H9 (cell line): ENCODE measurements around the gene INTS4. TPM values are rescaled to one million over a fixed set of nuclear protein-coding genes. Genes with fewer than 3 reads are reported as not detected.

ENCODE experiments used
- DNase-seq: peaks from one replicate; pipeline ENCODE4 v3.0.0-alpha.2; 2017
- H2AFZ ChIP-seq: one replicate; pipeline ENCODE4 v1.6.1; 2013; ENCODE audit warnings: mild to moderate bottlenecking, low read length, control low read depth, moderate library complexity
- H2AK5ac ChIP-seq: 2 replicates; pipeline ENCODE4 v1.6.1; 2013; ENCODE audit warnings: low read length, control low read depth, mixed read lengths; ENCODE audit not compliant: insufficient read length
- H2BK120ac ChIP-seq: one replicate; pipeline ENCODE4 v1.6.1; 2013; ENCODE audit warnings: low read depth, mild to moderate bottlenecking, low read length, control low read depth, inconsistent platforms; ENCODE audit not compliant: poor library complexity, severe bottlenecking
- H2BK12ac ChIP-seq: 2 replicates; pipeline ENCODE4 v1.6.1; 2013; ENCODE audit warnings: low read length, control low read depth, mixed read lengths, low read depth; ENCODE audit not compliant: insufficient read length
- H2BK15ac ChIP-seq: 2 replicates; pipeline ENCODE4 v1.6.1; 2013; ENCODE audit warnings: low read depth, low read length, control low read depth
- H2BK20ac ChIP-seq: one replicate; pipeline ENCODE4 v1.6.1; 2013; ENCODE audit warnings: low read depth, mild to moderate bottlenecking, low read length, control low read depth, inconsistent platforms; ENCODE audit not compliant: poor library complexity, severe bottlenecking
- H2BK5ac ChIP-seq: 2 replicates; pipeline ENCODE4 v1.6.1; 2013; ENCODE audit warnings: low read length, control low read depth, mixed read lengths; ENCODE audit not compliant: insufficient read length
- H3K14ac ChIP-seq: 2 replicates; pipeline ENCODE4 v1.6.1; 2013; ENCODE audit warnings: low read length, control low read depth; ENCODE audit not compliant: insufficient read depth
- H3K18ac ChIP-seq: 2 replicates; pipeline ENCODE4 v1.6.1; 2013; ENCODE audit warnings: low read depth, mild to moderate bottlenecking, mixed read lengths, low read length, control low read depth; ENCODE audit not compliant: insufficient read length
- H3K23ac ChIP-seq: 2 replicates; pipeline ENCODE4 v1.6.1; 2013; ENCODE audit warnings: low read length, control low read depth, mixed read lengths, low read depth; ENCODE audit not compliant: insufficient read length
- H3K23me2 ChIP-seq: 2 replicates; pipeline ENCODE4 v1.6.1; 2013; ENCODE audit warnings: low read depth, mild to moderate bottlenecking, mixed read lengths, low read length, control low read depth; ENCODE audit not compliant: insufficient read length, poor library complexity, severe bottlenecking
- H3K27ac ChIP-seq: 2 replicates; pipeline ENCODE4 v1.5.1; 2013; ENCODE audit warnings: low read length, control low read depth, mixed read lengths, low read depth; ENCODE audit not compliant: insufficient read length
- H3K27me3 ChIP-seq: 2 replicates; pipeline ENCODE4 v1.6.1; 2013; ENCODE audit warnings: low read length, control low read depth, inconsistent platforms; ENCODE audit not compliant: insufficient read depth
- H3K4ac ChIP-seq: 2 replicates; pipeline ENCODE4 v1.6.1; 2013; ENCODE audit warnings: low read depth, mild to moderate bottlenecking, control low read depth, inconsistent platforms, low read length, moderate library complexity
- H3K4me1 ChIP-seq: 2 replicates; pipeline ENCODE4 v1.6.1; 2013; ENCODE audit warnings: low read length, control low read depth, inconsistent platforms; ENCODE audit not compliant: insufficient read depth
- H3K4me2 ChIP-seq: 2 replicates; pipeline ENCODE4 v1.6.1; 2013; ENCODE audit warnings: low read length, control low read depth, mixed read lengths; ENCODE audit not compliant: insufficient read length, insufficient read depth
- H3K56ac ChIP-seq: 2 replicates; pipeline ENCODE4 v1.6.1; 2013; ENCODE audit warnings: low read depth, mild to moderate bottlenecking, mixed read lengths, low read length, control low read depth; ENCODE audit not compliant: insufficient read length
- H3K79me1 ChIP-seq: 2 replicates; pipeline ENCODE4 v1.6.1; 2013; ENCODE audit warnings: low read depth, mild to moderate bottlenecking, moderate library complexity, low read length, control low read depth, inconsistent platforms; ENCODE audit not compliant: insufficient read depth, poor library complexity, severe bottlenecking
- H3K79me2 ChIP-seq: 2 replicates; pipeline ENCODE4 v1.6.1; 2013; ENCODE audit warnings: low read length, control low read depth, inconsistent platforms; ENCODE audit not compliant: insufficient read depth
- H3K9ac ChIP-seq: 2 replicates; pipeline ENCODE4 v1.6.1; 2013; ENCODE audit warnings: low read length, control low read depth, mixed read lengths; ENCODE audit not compliant: insufficient read length; ENCODE audit errors: extremely low read depth
- H3K9me3 ChIP-seq: one replicate; pipeline ENCODE4 v1.6.1; 2013; ENCODE audit warnings: low read depth, low read length, inconsistent platforms; ENCODE audit not compliant: control insufficient read depth
- H3T11ph ChIP-seq: one replicate; pipeline ENCODE4 v1.6.1; 2013; ENCODE audit warnings: mild to moderate bottlenecking, low read length, control low read depth, inconsistent platforms
- H4K20me1 ChIP-seq: one replicate; pipeline ENCODE4 v1.6.1; 2013; ENCODE audit not compliant: control insufficient read depth, insufficient read length, insufficient read depth
- H4K5ac ChIP-seq: 2 replicates; pipeline ENCODE4 v1.6.1; 2013; ENCODE audit warnings: low read depth, mild to moderate bottlenecking, mixed read lengths, low read length, control low read depth; ENCODE audit not compliant: insufficient read length
- H4K8ac ChIP-seq: replicated peaks from 2 replicates; pipeline ENCODE4 v1.6.1; 2013; ENCODE audit warnings: low read length, control low read depth, mixed read lengths, low read depth; ENCODE audit not compliant: insufficient read length
- H4K91ac ChIP-seq: 2 replicates; pipeline ENCODE4 v1.6.1; 2013; ENCODE audit warnings: low read depth, mild to moderate bottlenecking, moderate library complexity, mixed read lengths, low read length, control low read depth; ENCODE audit not compliant: insufficient read length
- H3K27ac Mint-ChIP-seq, 3 experiments: 2 replicates in 2 of 3; 3 replicates in 1 of 3; pipeline ENCODE4 v1.8.0; 2020 to 2021; ENCODE audit warnings: mixed read lengths in 3 of 3, mild to moderate bottlenecking in 1 of 3, moderate library complexity in 1 of 3
- H3K27me3 Mint-ChIP-seq: 2 replicates; pipeline ENCODE4 v1.8.0; 2021; ENCODE audit warnings: low read depth, mild to moderate bottlenecking, moderate library complexity, mixed read lengths
- H3K36me3 Mint-ChIP-seq, 3 experiments: 2 replicates in 2 of 3; 3 replicates in 1 of 3; pipeline ENCODE4 v1.8.0; 2020 to 2021; ENCODE audit warnings: low read depth in 3 of 3, mixed read lengths in 3 of 3; ENCODE audit not compliant: insufficient read depth in 1 of 3
- H3K4me1 Mint-ChIP-seq, 2 experiments: 2 replicates each; pipeline ENCODE4 v1.8.0; 2020; ENCODE audit warnings: mixed read lengths in 2 of 2
- H3K4me3 Mint-ChIP-seq, 2 experiments: 2 replicates in 1 of 2; 3 replicates in 1 of 2; pipeline ENCODE4 v1.8.0; 2020 to 2021; ENCODE audit warnings: mild to moderate bottlenecking in 2 of 2, mixed read lengths in 2 of 2, moderate library complexity in 1 of 2
- H3K9me3 Mint-ChIP-seq, 2 experiments: 2 replicates in 1 of 2; 3 replicates in 1 of 2; pipeline ENCODE4 v1.8.0; 2020; ENCODE audit warnings: mild to moderate bottlenecking in 2 of 2, mixed read lengths in 2 of 2, moderate library complexity in 1 of 2
- total RNA-seq: library from RNA; stranded (reverse); gene quantifications from 2 replicates; pipeline ENCODE4 v1.2.1, GENCODE V29; 2021
- TF ChIP-seq, protein P1 (sequence below): fragments of 200-600 bp; sonication (generic); conservative IDR thresholded peaks from 3 replicates; pipeline ENCODE4 v1.8.0; 2021; ENCODE audit warnings: antibody characterized with exemption, mild to moderate bottlenecking

INTS4 gene
- total RNA-seq, 1 experiment from 2014 or later: 38.6 TPM

DNA sequence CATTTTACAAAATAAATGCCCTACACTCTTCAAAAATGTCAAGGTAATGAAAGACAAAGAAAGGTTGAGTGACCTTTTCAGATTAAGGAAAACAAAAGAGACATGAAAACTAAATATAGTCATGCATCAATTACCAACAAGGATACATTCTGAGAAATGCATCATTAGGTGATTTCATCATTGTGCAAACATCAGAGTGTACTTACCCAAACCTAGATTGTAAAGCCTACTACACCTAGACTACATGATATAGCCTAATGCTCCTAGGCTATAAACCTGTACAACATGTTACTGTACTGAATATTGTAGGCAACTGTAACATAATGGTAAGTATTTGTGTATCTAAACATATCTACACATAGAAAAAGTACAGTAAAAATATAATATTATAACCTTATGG, 26.7 kb downstream of the INTS4 start:
- Histone ChIP-seq H3K4ac (no peak overlapping the region), H4K8ac (no peak overlapping the region), H3K23ac (no peak overlapping the region), H2BK15ac (no peak overlapping the region), H2AK5ac (no peak overlapping the region), H3T11ph (no peak overlapping the region), H3K56ac (no peak overlapping the region), H2BK20ac (no peak overlapping the region), H3K79me1 (no peaks in the 10 kb centered on the region), H3K9ac (no peak overlapping the region), H4K5ac (no peak overlapping the region), H3K4me2 (no peak overlapping the region), H3K9me3 (no peaks in the 10 kb centered on the region), H2BK120ac (no peak overlapping the region), H3K18ac (no peak overlapping the region), H2BK12ac (no peak overlapping the region), H3K14ac (no peak overlapping the region), H3K79me2 (no peaks in the 10 kb centered on the region), H3K4me1 (no peaks in the 10 kb centered on the region), H3K27me3 (no peaks in the 10 kb centered on the region), H3K27ac (no peak overlapping the region), H2AFZ (no peak overlapping the region), H4K91ac (no peak overlapping the region), H4K20me1 (no peaks in the 10 kb centered on the region), H3K23me2 (no peaks in the 10 kb centered on the region), H2BK5ac (no peak overlapping the region)
- H3K4me1 Mint-ChIP-seq: no peaks in the 10 kb centered on the region
- TF ChIP-seq, protein P1, sequence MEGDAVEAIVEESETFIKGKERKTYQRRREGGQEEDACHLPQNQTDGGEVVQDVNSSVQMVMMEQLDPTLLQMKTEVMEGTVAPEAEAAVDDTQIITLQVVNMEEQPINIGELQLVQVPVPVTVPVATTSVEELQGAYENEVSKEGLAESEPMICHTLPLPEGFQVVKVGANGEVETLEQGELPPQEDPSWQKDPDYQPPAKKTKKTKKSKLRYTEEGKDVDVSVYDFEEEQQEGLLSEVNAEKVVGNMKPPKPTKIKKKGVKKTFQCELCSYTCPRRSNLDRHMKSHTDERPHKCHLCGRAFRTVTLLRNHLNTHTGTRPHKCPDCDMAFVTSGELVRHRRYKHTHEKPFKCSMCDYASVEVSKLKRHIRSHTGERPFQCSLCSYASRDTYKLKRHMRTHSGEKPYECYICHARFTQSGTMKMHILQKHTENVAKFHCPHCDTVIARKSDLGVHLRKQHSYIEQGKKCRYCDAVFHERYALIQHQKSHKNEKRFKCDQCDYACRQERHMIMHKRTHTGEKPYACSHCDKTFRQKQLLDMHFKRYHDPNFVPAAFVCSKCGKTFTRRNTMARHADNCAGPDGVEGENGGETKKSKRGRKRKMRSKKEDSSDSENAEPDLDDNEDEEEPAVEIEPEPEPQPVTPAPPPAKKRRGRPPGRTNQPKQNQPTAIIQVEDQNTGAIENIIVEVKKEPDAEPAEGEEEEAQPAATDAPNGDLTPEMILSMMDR: no peak
- peaks cover 2 to 6% (median 3%) of the 10 kb centered on the region in 3 experiments; a peak in 3 of 7 replicates for H3K36me3 Mint-ChIP-seq
- no peaks in the 10 kb centered on the region for H3K27me3 Mint-ChIP-seq
- no peaks in the 10 kb centered on the region for H3K9me3 Mint-ChIP-seq
- no peak overlapping the region for H3K4me3 Mint-ChIP-seq
- no peak for DNase-seq
- no peak overlapping the region for H3K27ac Mint-ChIP-seq
